GM12874 (cell line): Measurements from ENCODE around the gene PODNL1.

Experiments
- TF ChIP-seq, protein P1 (sequence below): IDR thresholded peaks from 2 replicates; pipeline ENCODE4 v1.5.1; 2011; ENCODE audit warnings: low read depth, mild to moderate bottlenecking, control low read depth, low read length, moderate library complexity; ENCODE audit not compliant: insufficient read depth

The PODNL1 gene

DNA sequence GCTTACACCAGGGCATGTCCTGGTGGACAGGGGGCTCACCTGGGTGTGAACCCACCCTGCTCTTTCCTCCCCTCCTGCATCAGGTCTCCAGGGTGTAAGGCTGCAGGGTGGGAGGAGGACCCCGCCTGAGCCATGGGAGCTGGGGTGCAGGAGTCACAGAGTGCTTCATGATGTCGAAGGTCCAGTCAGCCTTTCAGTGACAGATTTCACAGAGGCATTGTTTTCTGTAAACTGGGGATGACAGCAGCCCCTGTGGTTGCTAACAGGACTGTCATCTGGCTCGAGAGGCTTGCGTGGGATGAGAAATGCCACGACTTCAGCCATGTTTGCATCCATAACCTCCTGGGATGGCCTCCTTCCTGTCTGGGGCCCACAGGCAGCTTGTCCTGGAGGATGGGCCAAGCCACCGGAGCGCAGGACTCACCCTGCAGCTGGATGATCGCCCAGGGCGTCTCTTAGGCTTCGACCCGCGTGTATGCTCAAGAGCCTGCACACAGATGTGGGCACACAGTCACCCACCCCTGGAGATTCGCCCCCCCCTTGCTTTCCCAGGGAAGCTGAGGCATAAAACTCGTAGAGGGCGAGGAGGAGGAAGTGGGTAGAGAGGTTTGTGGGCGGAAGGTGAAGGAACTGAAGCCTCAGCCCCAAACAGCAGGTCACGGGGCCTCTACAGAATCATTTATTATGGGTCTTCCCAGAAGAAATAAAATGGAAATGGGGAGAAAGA is 56.4 kb downstream of the PODNL1 start:
- TF ChIP-seq, protein P1, sequence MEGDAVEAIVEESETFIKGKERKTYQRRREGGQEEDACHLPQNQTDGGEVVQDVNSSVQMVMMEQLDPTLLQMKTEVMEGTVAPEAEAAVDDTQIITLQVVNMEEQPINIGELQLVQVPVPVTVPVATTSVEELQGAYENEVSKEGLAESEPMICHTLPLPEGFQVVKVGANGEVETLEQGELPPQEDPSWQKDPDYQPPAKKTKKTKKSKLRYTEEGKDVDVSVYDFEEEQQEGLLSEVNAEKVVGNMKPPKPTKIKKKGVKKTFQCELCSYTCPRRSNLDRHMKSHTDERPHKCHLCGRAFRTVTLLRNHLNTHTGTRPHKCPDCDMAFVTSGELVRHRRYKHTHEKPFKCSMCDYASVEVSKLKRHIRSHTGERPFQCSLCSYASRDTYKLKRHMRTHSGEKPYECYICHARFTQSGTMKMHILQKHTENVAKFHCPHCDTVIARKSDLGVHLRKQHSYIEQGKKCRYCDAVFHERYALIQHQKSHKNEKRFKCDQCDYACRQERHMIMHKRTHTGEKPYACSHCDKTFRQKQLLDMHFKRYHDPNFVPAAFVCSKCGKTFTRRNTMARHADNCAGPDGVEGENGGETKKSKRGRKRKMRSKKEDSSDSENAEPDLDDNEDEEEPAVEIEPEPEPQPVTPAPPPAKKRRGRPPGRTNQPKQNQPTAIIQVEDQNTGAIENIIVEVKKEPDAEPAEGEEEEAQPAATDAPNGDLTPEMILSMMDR = no peak

DNA sequence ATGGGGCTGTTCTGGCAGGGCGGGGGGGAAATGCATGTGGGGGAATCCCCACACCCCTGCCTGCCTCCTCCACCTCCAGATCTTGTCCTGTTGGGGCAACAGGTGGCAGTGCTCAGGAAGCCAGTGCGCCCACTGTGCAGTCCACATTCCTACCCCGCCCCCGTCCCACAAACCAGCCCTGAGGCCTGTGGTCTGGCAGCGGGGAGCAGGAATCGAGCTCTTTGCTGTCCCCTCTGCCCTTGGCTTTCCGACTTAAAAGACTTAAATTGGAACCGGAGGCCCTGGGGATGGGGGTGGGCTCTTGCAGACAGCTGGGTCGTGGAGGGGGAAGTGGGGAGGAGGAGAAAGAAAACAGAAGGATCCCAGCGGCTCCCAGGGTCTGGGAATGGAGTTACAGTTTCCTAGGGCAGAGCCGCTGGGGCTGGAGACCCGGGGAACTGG is 56.9 kb downstream of the PODNL1 start:
- TF ChIP-seq, protein P1 = no peak
